Panc1 (cell line): ENCODE data around the gene FOXN1. TPM values are rescaled to one million over a fixed set of nuclear protein-coding genes. Genes with fewer than 3 reads are reported as not detected.

ENCODE experiments used
- ATAC-seq: fragments of 200-7000 bp; cut with Tn5 transposase; 2 replicates; pipeline ENCODE4 v1.9.1; 2020; ENCODE audit warnings: mild to moderate bottlenecking, moderate library complexity
- BruUV-seq: library from RNA; stranded (reverse); fragments of 400-500 nt; replicated peaks from 2 replicates; lab custom pipeline; 2021; lab: Mats Ljungman, UMichigan
- CTCF ChIA-PET: fragments of 300-600 bp; sonication (Branson Sonifier 250); formaldehyde crosslinking; loops from one replicate; lab custom pipeline; 2022; ENCODE audit warnings: antibody characterized with exemption; lab: Charles Lee
- POLR2A ChIA-PET: fragments of 300-600 bp; sonication (Branson Sonifier 250); formaldehyde crosslinking; loops from one replicate; lab custom pipeline; 2022; ENCODE audit warnings: antibody characterized with exemption; lab: Charles Lee
- DNase-seq: peaks from one replicate; pipeline ENCODE4 v3.0.0-alpha.2; 2010; ENCODE audit warnings: low read depth, low spot score
- H3K27ac ChIP-seq: 2 replicates; pipeline ENCODE4 v1.5.1; 2011; ENCODE audit warnings: mild to moderate bottlenecking, low read length, inconsistent platforms
- H3K27me3 ChIP-seq: fragments of 200-500 bp; sonication (Bioruptor generic); 2 replicates; pipeline ENCODE4 v1.6.0; 2014; ENCODE audit warnings: low read length, inconsistent platforms; ENCODE audit not compliant: control insufficient read depth, insufficient read depth
- H3K36me3 ChIP-seq: fragments of 200-500 bp; sonication (Bioruptor generic); 2 replicates; pipeline ENCODE4 v1.5.1; 2014; ENCODE audit warnings: inconsistent platforms, mild to moderate bottlenecking, low read length, moderate library complexity; ENCODE audit not compliant: control insufficient read depth, insufficient read depth
- H3K4me1 ChIP-seq: 2 replicates; pipeline ENCODE4 v1.5.1; 2011; ENCODE audit warnings: inconsistent platforms, mild to moderate bottlenecking, low read length, moderate library complexity; ENCODE audit not compliant: control insufficient read depth, insufficient read depth
- H3K4me3 ChIP-seq, 2 experiments: 2 replicates each; pipeline ENCODE4 v1.5.1; 2011 to 2012; ENCODE audit warnings: low read depth in 2 of 2, low read length in 2 of 2, mild to moderate bottlenecking in 2 of 2, inconsistent platforms in 1 of 2, moderate library complexity in 1 of 2
- H3K9me3 ChIP-seq: fragments of 200-500 bp; sonication (Bioruptor generic); 2 replicates; pipeline ENCODE4 v1.5.1; 2014; ENCODE audit warnings: low read depth, mild to moderate bottlenecking, inconsistent platforms, low read length, moderate library complexity; ENCODE audit not compliant: control insufficient read depth, insufficient read depth
- CTCF ChIP-seq: fragments of 450-650 bp; IDR thresholded peaks from 2 replicates; pipeline ENCODE4 v1.5.1; 2017; ENCODE audit warnings: mild to moderate bottlenecking
- POLR2AphosphoS5 ChIP-seq: IDR thresholded peaks from 2 replicates; pipeline ENCODE4 v1.6.1; 2012; ENCODE audit warnings: mild to moderate bottlenecking, low read depth, low read length, moderate library complexity
- SIN3A ChIP-seq: IDR thresholded peaks from 2 replicates; pipeline ENCODE4 v1.6.1; 2012; ENCODE audit warnings: low read depth, mild to moderate bottlenecking, low read length, moderate library complexity, borderline replicate concordance; ENCODE audit not compliant: insufficient read depth
- TCF7L2 ChIP-seq: IDR thresholded peaks from 2 replicates; pipeline ENCODE4 v1.6.1; 2011; ENCODE audit warnings: mild to moderate bottlenecking, low read depth, low read length, inconsistent platforms
- in situ Hi-C: cut with HindIII; loops from 2 replicates; pipeline ENCODE4 v1.10.0; 2016; ENCODE audit warnings: low sequenced_read_pairs, low pct_unique_long_range_greater_than_20kb
- intact Hi-C: fragments of 100-400 bp; cut with micrococcal nuclease; formaldehyde crosslinking; loops from one replicate; pipeline ENCODE4 v1.10.0; 2022; ENCODE audit not compliant: unreplicated experiment
- total RNA-seq: library from RNA; stranded (reverse); gene quantifications from one replicate; pipeline ENCODE4 v1.2.1, GENCODE V29; 2021; ENCODE audit not compliant: unreplicated experiment
- TF ChIP-seq, protein P1 (sequence below), 2 experiments: IDR thresholded peaks; 2 replicates each; pipeline ENCODE4 v1.6.1; 2011 to 2012; ENCODE audit warnings: low read depth in 2 of 2, control low read depth in 1 of 2, low read length in 1 of 2, mild to moderate bottlenecking in 1 of 2, moderate library complexity in 1 of 2; ENCODE audit not compliant: insufficient read depth in 1 of 2

The FOXN1 gene
- total RNA-seq, 1 experiment from 2014 or later = not detected

GRCh38 chr17:28460901-28461300, 45.2 kb upstream of the FOXN1 start:
- Histone ChIP-seq H3K9me3 (no peaks in the 10 kb centered on the region), H3K36me3 (no peaks in the 10 kb centered on the region), H3K4me3 (no peak overlapping the region), H3K27ac (no peak overlapping the region), H3K4me1 (no peaks in the 10 kb centered on the region), H3K27me3 (no peaks in the 10 kb centered on the region)
- no peak for DNase-seq
- TF ChIP-seq, protein P1, sequence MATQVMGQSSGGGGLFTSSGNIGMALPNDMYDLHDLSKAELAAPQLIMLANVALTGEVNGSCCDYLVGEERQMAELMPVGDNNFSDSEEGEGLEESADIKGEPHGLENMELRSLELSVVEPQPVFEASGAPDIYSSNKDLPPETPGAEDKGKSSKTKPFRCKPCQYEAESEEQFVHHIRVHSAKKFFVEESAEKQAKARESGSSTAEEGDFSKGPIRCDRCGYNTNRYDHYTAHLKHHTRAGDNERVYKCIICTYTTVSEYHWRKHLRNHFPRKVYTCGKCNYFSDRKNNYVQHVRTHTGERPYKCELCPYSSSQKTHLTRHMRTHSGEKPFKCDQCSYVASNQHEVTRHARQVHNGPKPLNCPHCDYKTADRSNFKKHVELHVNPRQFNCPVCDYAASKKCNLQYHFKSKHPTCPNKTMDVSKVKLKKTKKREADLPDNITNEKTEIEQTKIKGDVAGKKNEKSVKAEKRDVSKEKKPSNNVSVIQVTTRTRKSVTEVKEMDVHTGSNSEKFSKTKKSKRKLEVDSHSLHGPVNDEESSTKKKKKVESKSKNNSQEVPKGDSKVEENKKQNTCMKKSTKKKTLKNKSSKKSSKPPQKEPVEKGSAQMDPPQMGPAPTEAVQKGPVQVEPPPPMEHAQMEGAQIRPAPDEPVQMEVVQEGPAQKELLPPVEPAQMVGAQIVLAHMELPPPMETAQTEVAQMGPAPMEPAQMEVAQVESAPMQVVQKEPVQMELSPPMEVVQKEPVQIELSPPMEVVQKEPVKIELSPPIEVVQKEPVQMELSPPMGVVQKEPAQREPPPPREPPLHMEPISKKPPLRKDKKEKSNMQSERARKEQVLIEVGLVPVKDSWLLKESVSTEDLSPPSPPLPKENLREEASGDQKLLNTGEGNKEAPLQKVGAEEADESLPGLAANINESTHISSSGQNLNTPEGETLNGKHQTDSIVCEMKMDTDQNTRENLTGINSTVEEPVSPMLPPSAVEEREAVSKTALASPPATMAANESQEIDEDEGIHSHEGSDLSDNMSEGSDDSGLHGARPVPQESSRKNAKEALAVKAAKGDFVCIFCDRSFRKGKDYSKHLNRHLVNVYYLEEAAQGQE (IDR thresholded peaks at IDR 0.05; ENCODE audit: insufficient read depth in 1 of 2, low read depth in 2 of 2, low read length in 1 of 2) = no peak
- TF ChIP-seq CTCF (no peak), POLR2AphosphoS5 (no peak), SIN3A (no peak), TCF7L2 (no peak)
- no TSS peak for BruUV-seq
- ATAC-seq = no peak
- ChIA-PET CTCF (no interaction called here), POLR2A (no interaction called here)
- in situ Hi-C loops = no loop called here
- intact Hi-C loops = no loop called here

DNA sequence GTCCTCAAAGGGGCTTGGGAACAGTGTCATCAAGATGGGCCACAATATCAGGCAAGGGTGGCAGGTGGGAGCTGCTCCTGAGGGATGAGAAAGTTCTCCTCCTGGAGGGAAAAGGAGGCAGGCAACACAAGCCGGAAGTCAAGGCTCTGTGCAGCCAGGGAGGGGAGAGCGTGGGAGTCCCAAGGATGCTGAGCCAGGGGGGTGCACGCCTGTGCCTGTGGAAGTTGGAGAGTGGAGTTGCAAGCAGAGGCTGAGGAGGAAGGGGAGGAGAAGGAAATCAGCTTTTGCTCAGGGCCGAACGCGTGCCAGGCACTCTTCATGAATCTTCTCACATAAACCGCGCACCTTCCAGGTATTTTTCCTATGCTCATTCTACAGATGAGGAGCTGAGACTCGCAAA, 40.1 kb upstream of the FOXN1 start:
- in situ Hi-C loops = no loop called here
- ChIA-PET POLR2A (interaction anchor here (0.6 kb wide), 1 partner anchor 9 kb away, joined by 9 read pairs; no protein-coding TSS in a partner anchor), CTCF (interaction anchor here (0.6 kb wide), 2 partner anchors 664 to 1230 kb away, joined by 3 to 4 read pairs; no protein-coding TSS in a partner anchor)
- no peaks in the 10 kb centered on the region for H3K4me1 ChIP-seq
- no peak for DNase-seq
- H3K9me3 ChIP-seq = no peaks in the 10 kb centered on the region
- H3K36me3 ChIP-seq = no peaks in the 10 kb centered on the region
- no peak overlapping the region for H3K4me3 ChIP-seq
- no TSS peak for BruUV-seq
- intact Hi-C loops = no loop called here
- peaks cover 3% of the 10 kb centered on the region; the same call in 1 of the 2 replicates for H3K27me3 ChIP-seq
- TF ChIP-seq CTCF = no peak
- TF ChIP-seq TCF7L2 = no peak
- TF ChIP-seq POLR2AphosphoS5 = no peak
- TF ChIP-seq SIN3A = no peak
- TF ChIP-seq, protein P1 (IDR thresholded peaks at IDR 0.05; ENCODE audit: insufficient read depth in 1 of 2, low read depth in 2 of 2, low read length in 1 of 2) = no peak
- no peak for ATAC-seq
- no peak overlapping the region for H3K27ac ChIP-seq
